HS-5 (cell line): ENCODE data around the gene HDAC7.

ENCODE experiments used
- DNase-seq: peaks from one replicate; pipeline ENCODE4 v3.0.0-alpha.2; 2012; ENCODE audit warnings: low read depth

The HDAC7 gene

GRCh38 chr12:47819896-47820630 is at the start of gene HDAC7:
Gene HDAC7 (minus strand): TSS chr12:47819903. CDS start chr12:47819785, 118 bp downstream.
- no peak for DNase-seq

DNA sequence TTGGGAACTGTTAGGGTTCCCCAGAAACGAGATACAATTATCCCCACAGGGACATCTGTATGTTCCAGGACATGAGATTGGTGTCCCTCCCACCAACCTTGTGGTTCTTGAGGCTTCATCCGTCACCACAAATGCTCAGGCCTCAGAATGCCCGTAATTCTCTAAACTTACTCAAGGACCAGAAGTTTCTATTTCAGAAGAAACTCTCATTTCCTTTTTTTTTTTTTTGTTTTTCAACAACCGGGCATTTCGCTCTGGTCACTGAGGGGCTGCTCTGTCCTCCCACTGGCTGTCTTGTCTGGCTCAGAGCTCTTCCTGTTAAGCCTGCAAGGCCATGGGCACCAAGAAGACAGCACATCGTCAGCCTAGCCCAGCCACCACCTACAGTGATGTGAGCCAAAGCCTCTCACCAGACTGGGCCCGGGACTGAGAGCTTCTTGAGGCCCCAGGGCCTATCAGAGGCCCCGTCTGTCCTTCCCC is 48.9 kb upstream of the HDAC7 start:
- no peak for DNase-seq

- no peak for DNase-seq
Observed at GRCh38 chr12:47868041-47868440, 48.3 kb upstream of the HDAC7 start.

DNA sequence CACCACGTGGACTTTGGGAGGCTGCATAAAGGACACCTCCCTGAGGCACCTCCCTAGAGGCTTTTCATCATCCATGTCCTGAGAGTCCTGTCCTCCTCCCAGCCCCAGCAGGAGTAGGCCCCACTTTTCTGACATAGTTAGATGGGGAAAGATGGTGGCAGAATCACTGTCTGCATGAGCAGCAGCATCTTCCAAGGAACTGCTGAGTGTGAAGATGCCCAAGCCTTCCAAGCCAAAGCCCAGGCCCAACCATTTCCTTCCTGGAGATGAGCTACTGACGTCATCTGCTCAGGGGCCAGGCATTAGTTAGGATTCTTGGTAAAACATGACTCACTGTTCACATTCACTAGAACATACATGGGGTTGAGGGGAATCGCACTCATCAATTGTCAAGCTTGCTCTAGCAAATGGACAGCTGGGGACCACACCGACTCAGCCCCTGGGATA is 47.8 kb upstream of the HDAC7 start:
- peak; percentile 74 for DNase-seq

DNA sequence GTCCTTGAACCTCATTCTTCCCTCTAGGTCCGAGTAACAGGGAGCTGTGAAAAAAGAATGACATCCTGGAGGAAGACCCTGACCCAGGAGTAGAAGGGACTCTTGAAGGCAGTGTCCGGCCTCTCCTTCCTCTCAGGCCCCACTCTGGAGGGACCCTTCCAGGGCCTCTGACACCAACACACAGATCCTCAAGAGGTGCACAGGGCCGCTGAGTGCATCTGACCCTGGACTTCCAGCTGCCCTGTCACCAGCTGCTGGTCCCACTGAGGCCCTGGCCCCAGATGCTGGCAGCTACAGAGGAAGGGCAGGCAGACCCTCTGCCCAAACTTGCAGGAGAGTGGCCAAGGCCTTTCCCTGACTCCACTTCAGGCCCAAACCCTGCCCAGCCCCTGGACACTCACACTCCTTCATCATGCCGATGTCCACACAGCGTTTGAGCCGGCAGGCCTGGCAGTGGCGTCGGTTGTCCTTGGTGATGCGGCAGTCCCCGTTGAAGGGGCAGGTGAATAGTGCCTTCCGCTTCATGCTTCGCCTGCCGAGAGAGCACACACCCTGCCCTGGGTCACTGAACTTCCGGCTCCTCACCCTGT is 45.0 kb upstream of the HDAC7 start:
- DNase-seq = no peak

GRCh38 chr12:47863985-47864384 is 44.3 kb upstream of the HDAC7 start:
- DNase-seq = no peak

DNA sequence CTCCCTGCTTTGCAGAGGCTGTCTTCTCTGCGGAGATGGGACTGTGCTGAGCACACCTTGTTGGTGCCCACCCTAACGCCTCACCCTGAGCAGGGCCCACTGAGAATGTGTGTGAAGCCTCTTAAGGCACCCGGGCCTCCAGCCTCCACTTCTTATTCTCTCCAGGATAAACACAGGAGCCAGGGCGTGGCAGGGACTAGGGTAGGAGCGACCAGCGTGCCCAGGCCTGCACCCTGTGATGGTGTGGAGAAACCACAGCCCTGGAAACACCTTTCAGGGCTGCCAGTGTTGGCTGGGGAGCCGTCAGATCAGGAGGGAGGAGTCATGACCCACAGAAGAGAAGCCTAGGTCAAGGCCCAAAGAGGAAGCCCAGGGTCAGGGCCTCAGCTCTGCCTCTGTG is 43.8 kb upstream of the HDAC7 start:
- DNase-seq = no peak

GRCh38 chr12:47862881-47863280 is 43.2 kb upstream of the HDAC7 start:
- no peak for DNase-seq

DNA sequence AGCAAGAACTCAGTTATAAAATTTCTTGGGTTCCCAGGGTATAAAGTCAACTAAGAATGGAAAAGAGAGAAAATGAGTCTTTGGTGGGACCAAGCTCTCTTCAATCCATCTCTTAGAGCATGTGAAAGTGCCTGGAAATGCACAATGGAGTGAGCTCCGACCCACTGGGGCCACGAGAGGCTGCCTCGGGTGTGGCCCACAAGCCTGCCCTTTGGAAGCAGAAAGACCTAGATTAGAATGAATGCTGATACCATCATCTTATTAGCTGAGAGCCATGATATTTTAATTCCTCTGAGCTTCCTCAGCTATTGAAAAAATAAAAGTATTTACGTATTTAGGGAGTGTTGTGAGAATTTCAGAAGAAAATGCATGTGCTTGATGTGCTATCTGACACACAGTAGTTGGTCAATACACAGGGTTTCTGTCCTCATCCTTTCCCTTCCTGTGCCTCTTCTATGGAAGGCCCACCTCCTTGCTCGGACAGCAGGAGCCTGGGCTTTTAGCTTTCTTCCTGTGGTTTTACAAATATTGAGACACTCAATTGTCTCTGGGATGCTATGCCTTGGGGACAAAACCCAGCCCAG is 42.6 kb upstream of the HDAC7 start:
- no peak for DNase-seq

DNA sequence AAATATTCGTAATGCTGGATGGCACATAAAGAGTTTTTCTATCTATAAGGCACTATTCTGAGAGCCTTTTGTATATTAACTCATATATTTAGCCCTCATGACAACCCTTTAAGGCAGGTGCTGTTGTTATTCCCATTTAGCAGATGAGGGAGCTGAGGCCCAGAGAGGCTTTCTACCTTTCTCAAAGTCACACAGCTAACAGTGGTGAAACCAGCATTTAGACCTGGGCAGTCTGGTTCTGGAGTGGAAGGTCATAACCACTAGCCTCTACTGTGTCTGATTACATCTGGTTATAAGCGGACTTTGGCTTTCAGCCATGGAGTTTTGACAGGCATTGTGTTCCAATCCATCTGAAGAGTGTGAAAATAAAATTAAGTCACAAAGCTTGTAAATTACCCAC is 41.2 kb upstream of the HDAC7 start:
- DNase-seq = no peak

DNA sequence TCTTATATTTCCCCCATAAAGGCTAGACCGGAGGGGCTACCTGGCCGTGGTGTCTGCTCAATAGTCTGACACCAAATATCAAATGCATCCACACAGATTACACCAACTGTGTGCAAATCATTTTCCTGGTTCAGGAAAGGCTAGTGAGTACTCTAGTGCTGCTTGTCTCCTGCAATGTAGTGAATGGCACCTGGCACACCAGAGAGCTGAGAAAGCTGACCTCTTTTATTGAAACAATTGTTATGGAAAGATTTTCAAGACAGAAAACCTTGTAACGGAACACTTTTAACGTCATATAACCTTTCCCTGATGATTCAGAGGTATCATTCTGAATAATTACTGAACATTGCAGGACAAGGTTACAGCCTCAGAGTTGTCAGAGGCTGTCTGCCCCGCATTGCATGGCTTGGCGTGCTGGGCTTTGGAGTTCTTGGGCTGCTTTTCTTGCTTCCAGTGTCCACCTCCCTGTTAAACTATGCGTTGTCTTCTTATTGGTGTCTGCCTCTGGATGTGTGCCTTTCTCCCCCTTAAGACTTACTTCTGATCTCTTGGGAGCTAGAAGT is 40.7 kb upstream of the HDAC7 start:
- DNase-seq = no peak

GRCh38 chr12:47858511-47859266 is 39.0 kb upstream of the HDAC7 start:
- no peak for DNase-seq

- no peak for DNase-seq
Observed at GRCh38 chr12:47856721-47857575, 37.2 kb upstream of the HDAC7 start.

DNA sequence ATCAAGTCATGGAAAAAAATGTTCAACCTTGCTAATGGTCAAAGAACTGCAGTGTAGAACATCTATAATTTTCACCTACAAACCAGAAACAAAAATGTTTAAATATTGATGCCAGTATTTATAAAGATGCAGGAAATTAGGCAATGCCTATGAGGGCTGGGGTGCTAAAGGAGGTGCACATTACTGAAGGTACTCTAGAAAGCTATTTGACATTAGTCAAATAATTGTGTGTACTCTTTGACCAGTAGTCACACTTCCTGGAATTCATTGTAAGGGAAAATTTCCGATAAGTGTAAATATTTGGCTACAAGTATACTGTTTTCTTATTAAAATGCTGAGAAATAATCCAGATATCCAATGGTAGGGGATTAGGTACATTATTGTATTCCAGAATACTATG is 36.4 kb upstream of the HDAC7 start:
- no peak for DNase-seq

- no peak for DNase-seq
Observed at GRCh38 chr12:47855502-47855901, 35.8 kb upstream of the HDAC7 start.

DNA sequence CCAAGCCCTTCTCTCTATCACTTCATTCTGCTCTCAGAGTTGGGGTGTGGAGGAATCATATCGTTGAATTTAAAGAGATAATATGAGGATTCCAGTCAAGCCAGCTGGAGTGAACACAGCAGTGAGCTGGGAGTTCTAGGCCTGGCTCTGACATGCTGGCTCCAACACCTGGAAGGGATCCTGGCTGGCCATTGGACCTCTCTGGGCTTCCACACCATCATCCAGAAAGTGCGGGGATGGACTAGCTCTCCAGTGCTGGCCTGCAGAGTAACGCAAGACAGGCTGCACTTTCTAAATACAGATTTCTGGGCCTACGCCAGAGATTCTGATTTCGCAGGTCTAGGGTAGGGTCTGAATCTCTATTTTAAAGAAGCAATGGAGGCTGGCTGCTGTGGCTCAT is 34.8 kb upstream of the HDAC7 start:
- no peak for DNase-seq

DNA sequence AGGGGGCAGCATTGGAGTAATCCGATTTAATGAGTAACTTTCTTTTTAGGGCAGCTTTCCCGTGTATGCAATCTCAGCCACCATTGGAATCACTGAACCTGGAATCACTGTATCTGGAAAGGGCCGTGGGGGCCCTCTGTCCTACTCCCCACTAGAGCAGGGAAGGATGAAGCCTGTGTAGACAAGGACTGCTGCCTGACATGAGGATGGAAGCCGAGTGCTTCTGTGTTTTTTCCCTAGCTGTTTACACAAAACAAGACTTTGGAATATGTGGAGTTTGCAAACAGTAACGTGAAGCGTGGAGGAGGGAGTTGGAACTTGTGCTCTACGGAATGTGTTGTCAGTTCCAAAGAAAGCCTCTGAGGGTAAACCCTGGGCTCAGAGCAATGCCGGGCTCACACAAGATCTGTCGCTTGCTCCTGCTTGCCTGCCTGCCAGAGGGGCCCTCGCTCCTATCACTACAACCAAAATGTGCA is 32.4 kb upstream of the HDAC7 start:
- DNase-seq = no peak

DNA sequence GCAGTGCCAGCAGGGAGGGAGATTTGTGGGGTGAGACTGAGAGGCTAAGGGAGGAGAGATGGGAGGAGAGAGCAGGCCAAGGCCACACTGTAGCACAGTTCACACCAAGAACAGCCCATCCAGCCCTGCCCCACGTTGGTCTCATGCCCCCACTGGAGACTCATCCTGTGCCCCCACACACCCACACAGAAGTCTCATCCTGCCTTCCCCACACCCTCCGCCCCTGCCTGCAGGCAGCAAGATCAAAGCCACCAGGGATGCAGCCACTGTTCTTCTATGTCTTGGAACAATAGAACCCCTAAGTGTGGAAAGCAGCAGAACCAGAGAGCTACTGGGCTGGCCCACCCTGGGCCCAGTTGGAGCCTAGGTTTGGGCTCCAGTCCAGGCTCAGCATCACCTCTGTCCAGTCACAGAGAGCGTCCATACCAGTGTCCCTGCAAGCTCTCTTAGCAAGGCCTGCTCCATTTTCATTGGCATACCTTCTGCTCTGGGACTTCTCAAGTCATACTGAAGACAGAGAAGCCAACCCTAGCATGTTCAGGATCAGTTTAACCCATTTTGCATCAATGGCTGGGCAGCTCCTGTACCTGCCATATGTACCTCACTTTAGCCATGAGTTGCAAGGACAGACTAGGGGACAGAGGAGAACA is 31.7 kb upstream of the HDAC7 start:
- no peak for DNase-seq

DNA sequence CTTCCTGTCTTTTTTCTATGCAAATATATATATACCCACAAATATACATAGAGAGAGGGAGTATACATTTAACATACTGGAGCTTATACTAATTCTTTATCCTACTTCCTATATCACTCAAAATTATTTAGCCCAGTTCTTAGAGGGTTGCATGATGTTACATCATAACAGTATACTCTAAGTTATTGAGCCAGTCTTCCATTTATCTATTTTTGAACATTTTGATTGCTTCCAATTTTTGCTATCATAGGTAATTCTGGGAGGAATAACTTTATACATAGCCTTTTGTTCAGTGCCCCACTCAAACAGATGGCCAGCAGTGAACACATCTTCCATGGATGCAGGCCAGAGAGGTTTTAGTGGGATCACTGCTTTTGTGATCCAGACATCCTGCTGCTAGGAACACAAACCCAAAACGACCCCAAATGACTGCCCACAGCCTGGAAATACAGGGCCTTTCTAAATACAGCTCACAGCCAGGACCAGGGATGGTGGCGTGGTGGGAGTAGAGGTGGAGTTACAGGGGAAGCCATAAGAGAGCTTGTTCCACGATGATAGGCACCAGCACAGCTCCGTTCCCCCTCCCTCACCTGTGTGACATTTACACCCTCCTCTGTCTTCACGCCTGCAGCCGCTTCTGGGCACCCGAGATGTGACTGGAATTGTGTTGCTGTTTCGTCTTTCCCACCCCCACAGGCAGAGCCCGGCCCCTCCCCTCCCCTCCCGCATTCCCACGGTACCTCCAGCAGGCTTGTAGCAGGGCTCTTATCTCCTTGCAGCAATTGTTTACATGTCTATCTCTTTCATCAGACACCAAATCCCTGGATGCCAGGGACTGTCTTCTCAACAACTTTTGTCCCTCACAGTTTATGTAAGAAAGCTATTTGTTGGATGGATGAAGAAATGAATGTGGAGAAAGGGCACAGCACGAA is 30.7 kb upstream of the HDAC7 start:
- no peak for DNase-seq

DNA sequence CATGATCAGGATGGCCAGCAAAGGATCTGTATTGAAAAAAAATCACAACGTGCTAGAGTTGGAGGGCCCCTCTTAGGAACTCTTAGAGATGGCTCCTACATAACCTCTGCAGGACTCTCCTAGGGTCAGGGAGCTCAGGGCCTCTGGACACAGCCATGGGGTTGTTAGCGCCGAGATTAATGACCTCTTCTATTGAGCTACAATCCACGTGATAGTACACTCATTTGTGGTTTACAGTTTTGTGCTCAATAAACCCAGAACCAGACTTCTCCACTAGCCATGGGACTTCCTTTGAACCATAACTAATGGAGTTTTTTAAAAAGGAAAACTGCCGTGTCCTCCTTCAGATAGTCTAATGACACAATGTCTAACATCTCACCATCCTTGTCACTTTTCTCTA is 29.6 kb upstream of the HDAC7 start:
- no peak for DNase-seq
